Suprapubic skin (tissue), 4 donors: ENCODE results near the gene KIF25. TPM values are rescaled to one million over a fixed set of nuclear protein-coding genes. Genes with fewer than 3 reads are reported as not detected.

Source experiments
- DNase-seq, 2 donors: peaks; one replicate each; pipeline ENCODE4 v3.0.0-alpha.2; 2019; ENCODE audit warnings: low spot score in 2 of 2
- H3K27ac ChIP-seq: fragments of 200-600 bp; sonication (generic); one replicate; pipeline ENCODE4 v1.5.1; 2019
- H3K27me3 ChIP-seq: fragments of 200-600 bp; sonication (generic); one replicate; pipeline ENCODE4 v1.5.1; 2019
- H3K36me3 ChIP-seq: fragments of 200-600 bp; sonication (generic); one replicate; pipeline ENCODE4 v1.5.1; 2019
- H3K4me1 ChIP-seq: fragments of 200-600 bp; sonication (generic); one replicate; pipeline ENCODE4 v1.5.1; 2019
- H3K4me3 ChIP-seq: fragments of 200-600 bp; sonication (generic); one replicate; pipeline ENCODE4 v1.5.1; 2019; ENCODE audit warnings: mild to moderate bottlenecking
- H3K9me3 ChIP-seq: fragments of 200-600 bp; sonication (generic); one replicate; pipeline ENCODE4 v1.5.1; 2019
- CTCF ChIP-seq, 2 donors: fragments of 200-600 bp in 1 of 2; fragments of 450-650 bp in 1 of 2; sonication (generic) in 1 of 2; IDR thresholded peaks; one replicate each; pipeline ENCODE4 v1.5.1; 2016 to 2019; ENCODE audit warnings: antibody characterized with exemption in 2 of 2, mild to moderate bottlenecking in 1 of 2, moderate library complexity in 1 of 2
- EP300 ChIP-seq: sonication (generic); formaldehyde crosslinking; IDR thresholded peaks from one replicate; pipeline ENCODE4 v1.6.1; 2017; ENCODE audit warnings: antibody characterized with exemption
- POLR2A ChIP-seq, 2 donors: fragments of 450-650 bp; IDR thresholded peaks; one replicate each; pipeline ENCODE4 v1.6.1; 2017; ENCODE audit warnings: antibody characterized with exemption in 2 of 2, mild to moderate bottlenecking in 2 of 2, moderate library complexity in 2 of 2
- POLR2AphosphoS5 ChIP-seq, 3 donors: sonication (generic); formaldehyde crosslinking; IDR thresholded peaks; one replicate each; pipeline ENCODE4 v1.6.1; 2017; ENCODE audit warnings: antibody characterized with exemption in 3 of 3
- WGBS: methylation state at CpG from one replicate; pipeline ENCODE4 v1.1.5; 2018; 5-methylcytosine and 5-hydroxymethylcytosine counted together
- total RNA-seq, 4 donors: library from RNA; depleted of rRNA; stranded (reverse); fragments of >200 nt; gene quantifications; one replicate each; pipeline ENCODE4 v1.1.0, GENCODE V29; 2016

The KIF25 gene
- total RNA-seq = under 1 TPM in 1 of 4 donors, not detected in 3; 0.76 TPM

- no peak for DNase-seq
- Histone ChIP-seq H3K4me1 (no peaks in the 10 kb centered on the region), H3K4me3 (no peak within 1 kb of the TSS), H3K27me3 (peaks cover 12% of the 10 kb centered on the region), H3K27ac (no peak within 1 kb of the TSS), H3K9me3 (no peaks in the 10 kb centered on the region), H3K36me3 (no peaks in the 10 kb centered on the region)
- WGBS = 95% methylated on average over 9 of the region's 9 CpGs
- no peak for TF ChIP-seq CTCF (IDR thresholded peaks at IDR 0.05)
- TF ChIP-seq EP300 = no peak
- no peak for TF ChIP-seq POLR2A (IDR thresholded peaks at IDR 0.05)
- no peak for TF ChIP-seq POLR2AphosphoS5 (IDR thresholded peaks at IDR 0.05)
Observed at GRCh38 chr6:167997642-167998041, at the start of gene KIF25. Gene KIF25, plus strand, starts transcription at chr6:167997671. Its CDS starts 31,915 bp downstream, at chr6:168029586.

GRCh38 chr6:167947716-167948115 lies 49.8 kb upstream of the KIF25 start:
- H3K27me3 ChIP-seq = no peaks in the 10 kb centered on the region
- 88% methylated on average over 1 of the region's 1 CpG for WGBS
- no peaks in the 10 kb centered on the region for H3K4me1 ChIP-seq
- no peak overlapping the region for H3K27ac ChIP-seq
- peaks cover 88% of the 10 kb centered on the region for H3K36me3 ChIP-seq
- TF ChIP-seq POLR2A (IDR thresholded peaks at IDR 0.05) (no peak), POLR2AphosphoS5 (IDR thresholded peaks at IDR 0.05) (no peak), EP300 (no peak), CTCF (IDR thresholded peaks at IDR 0.05) (no peak)
- no peak overlapping the region for H3K4me3 ChIP-seq
- no peaks in the 10 kb centered on the region for H3K9me3 ChIP-seq
- no peak for DNase-seq

GRCh38 chr6:167948716-167949115 lies 48.8 kb upstream of the KIF25 start:
- TF ChIP-seq CTCF (IDR thresholded peaks at IDR 0.05) (no peak), EP300 (no peak), POLR2A (IDR thresholded peaks at IDR 0.05) (no peak), POLR2AphosphoS5 (IDR thresholded peaks at IDR 0.05) (no peak)
- no peak overlapping the region for H3K27ac ChIP-seq
- H3K4me3 ChIP-seq = no peak overlapping the region
- H3K36me3 ChIP-seq = peaks cover 93% of the 10 kb centered on the region
- no peak for DNase-seq
- no peaks in the 10 kb centered on the region for H3K4me1 ChIP-seq
- no peaks in the 10 kb centered on the region for H3K9me3 ChIP-seq
- 78% methylated on average over 4 of the region's 4 CpGs for WGBS
- no peaks in the 10 kb centered on the region for H3K27me3 ChIP-seq

- H3K4me3 ChIP-seq = no peak overlapping the region
- no peak for TF ChIP-seq EP300
- no peak for TF ChIP-seq CTCF (IDR thresholded peaks at IDR 0.05)
- TF ChIP-seq POLR2AphosphoS5 (IDR thresholded peaks at IDR 0.05) = no peak
- H3K27ac ChIP-seq = no peak overlapping the region
- H3K27me3 ChIP-seq = no peaks in the 10 kb centered on the region
- H3K9me3 ChIP-seq = no peaks in the 10 kb centered on the region
- no peak for DNase-seq
- no peaks in the 10 kb centered on the region for H3K4me1 ChIP-seq
- peaks cover 88% of the 10 kb centered on the region for H3K36me3 ChIP-seq
- WGBS = 68% methylated on average over 7 of the region's 7 CpGs
Observed at GRCh38 chr6:167949121-167949684, 48.3 kb upstream of the KIF25 start.

GRCh38 chr6:167951781-167952511 lies 45.5 kb upstream of the KIF25 start:
- Histone ChIP-seq H3K4me1 (no peaks in the 10 kb centered on the region), H3K27me3 (no peaks in the 10 kb centered on the region), H3K27ac (no peak overlapping the region), H3K9me3 (no peaks in the 10 kb centered on the region), H3K4me3 (no peak overlapping the region), H3K36me3 (peaks cover 70% of the 10 kb centered on the region)
- no peak for TF ChIP-seq EP300
- no peak for TF ChIP-seq POLR2AphosphoS5 (IDR thresholded peaks at IDR 0.05)
- TF ChIP-seq POLR2A (IDR thresholded peaks at IDR 0.05) = no peak
- no peak for TF ChIP-seq CTCF (IDR thresholded peaks at IDR 0.05)
- 89% methylated on average over 28 of the region's 29 CpGs for WGBS
- no peak for DNase-seq
